SU-DHL-6 (cell line): ENCODE data around the gene ZNF821.
A peak's percentile ranks its signal among the peaks of the same experiment; 100 is the strongest.

Experiments used
- H2AFZ ChIP-seq: fragments of 200-600 bp; sonication (generic); 2 replicates; pipeline ENCODE4 v1.6.1; 2014; ENCODE audit warnings: low read depth, mild to moderate bottlenecking, moderate library complexity, mixed read lengths, antibody characterized with exemption, low read length; ENCODE audit not compliant: severe bottlenecking
- H3F3A ChIP-seq: fragments of 200-600 bp; shearing (Covaris generic); 2 replicates; pipeline ENCODE4 v1.6.0; 2016; ENCODE audit warnings: antibody characterized with exemption, mild to moderate bottlenecking; ENCODE audit not compliant: insufficient read depth
- H3K27ac ChIP-seq: fragments of 200-600 bp; sonication (generic); 2 replicates; pipeline ENCODE4 v1.5.1; 2016; ENCODE audit warnings: low read depth, mild to moderate bottlenecking, low read length, moderate library complexity, mixed read lengths
- H3K27me3 ChIP-seq: fragments of 200-600 bp; sonication (generic), shearing (Covaris generic); 2 replicates; pipeline ENCODE4 v1.6.0; 2014; ENCODE audit warnings: mild to moderate bottlenecking, low read length
- H3K36me3 ChIP-seq: fragments of 200-600 bp; sonication (generic); 2 replicates; pipeline ENCODE4 v1.6.1; 2014; ENCODE audit warnings: mild to moderate bottlenecking, low read length, mixed read lengths
- H3K4me2 ChIP-seq: fragments of 300-600, 200-600 bp; shearing (Covaris generic), sonication (generic); 2 replicates; pipeline ENCODE4 v1.6.0; 2014; ENCODE audit warnings: low read length, low read depth, mild to moderate bottlenecking; ENCODE audit not compliant: poor library complexity, severe bottlenecking
- H3K4me3 ChIP-seq: fragments of 200-600 bp; sonication (generic); 2 replicates; pipeline ENCODE4 v1.5.1; 2014; ENCODE audit warnings: antibody characterized with exemption, low read length, mild to moderate bottlenecking, mixed read lengths; ENCODE audit not compliant: insufficient read depth, poor library complexity, severe bottlenecking
- H3K79me2 ChIP-seq: fragments of 200-600 bp; sonication (generic); 2 replicates; pipeline ENCODE4 v1.6.1; 2014; ENCODE audit warnings: mild to moderate bottlenecking, low read length, moderate library complexity; ENCODE audit not compliant: insufficient read depth
- H3K9ac ChIP-seq: fragments of 200-600 bp; sonication (generic); 2 replicates; pipeline ENCODE4 v1.7.0; 2014; ENCODE audit warnings: mild to moderate bottlenecking, low read length
- H3K9me2 ChIP-seq: fragments of 200-600 bp; sonication (generic); replicated peaks from 2 replicates; pipeline ENCODE4 v1.6.1; 2014; ENCODE audit warnings: low read length; ENCODE audit not compliant: insufficient read depth
- H3K9me3 ChIP-seq: fragments of 200-600 bp; sonication (generic); 2 replicates; pipeline ENCODE4 v1.6.1; 2014; ENCODE audit warnings: low read length, mixed read lengths; ENCODE audit not compliant: insufficient read depth
- H4K20me1 ChIP-seq: fragments of 200-600 bp; sonication (generic); 2 replicates; pipeline ENCODE4 v1.6.1; 2014; ENCODE audit warnings: low read depth, mild to moderate bottlenecking, antibody characterized with exemption, low read length, moderate library complexity, mixed read lengths
- CTCF ChIP-seq: fragments of 200-600 bp; sonication (generic); IDR thresholded peaks from one replicate; pipeline ENCODE4 v1.5.1; 2017; ENCODE audit warnings: antibody characterized with exemption, mild to moderate bottlenecking, low read length, moderate library complexity; ENCODE audit not compliant: insufficient read depth, poor library complexity, severe bottlenecking
- EZH2phosphoT487 ChIP-seq: fragments of 200-600 bp; sonication (generic), shearing (Covaris generic); conservative IDR thresholded peaks from 2 replicates; pipeline ENCODE4 v1.6.1; 2018; ENCODE audit warnings: mild to moderate bottlenecking, antibody characterized with exemption, low read length, moderate library complexity, mixed read lengths

ZNF821 gene

DNA sequence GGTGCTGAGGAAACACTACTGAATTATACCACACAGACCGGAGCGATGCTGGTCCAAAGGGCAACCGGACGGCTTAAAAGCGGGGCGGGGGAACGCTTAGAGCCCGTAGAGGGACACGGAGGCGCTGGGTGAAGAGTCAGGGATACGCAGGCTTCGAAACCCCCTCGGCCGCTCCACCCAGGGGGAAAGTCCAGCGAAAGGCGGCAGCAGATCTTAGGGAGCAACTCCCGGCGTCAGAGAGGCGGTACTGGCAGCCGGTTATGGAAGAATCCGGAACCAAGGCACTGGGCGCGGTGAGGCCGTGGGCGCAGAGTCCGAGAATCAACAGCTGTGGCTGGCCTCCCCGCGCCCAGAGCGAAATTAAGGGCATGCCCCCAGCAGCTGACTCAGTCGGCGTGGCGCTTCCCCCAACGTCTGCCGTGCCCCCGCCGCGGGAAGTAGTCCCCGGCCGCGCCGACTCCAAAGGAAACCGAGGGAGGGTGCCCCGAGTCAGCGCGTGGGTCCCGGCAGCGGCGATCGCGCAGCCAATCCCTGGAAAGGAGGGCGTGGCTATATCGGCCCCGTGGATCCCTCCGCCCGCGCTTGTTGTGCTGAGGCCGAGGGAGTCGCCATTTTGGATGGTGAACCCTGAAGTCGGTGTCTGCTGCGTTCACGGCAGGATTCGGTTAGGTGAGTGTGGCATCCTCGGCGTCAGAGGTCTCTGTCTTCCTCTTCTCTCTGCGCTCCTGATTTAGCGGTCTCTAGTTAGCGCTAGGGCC lies 11.1 kb upstream of the ZNF821 start, which contains the start of gene IST1:
Gene IST1, plus strand, starts transcription at position 611 of the 758 bp plus-strand sequence. CDS start 20,110 bp downstream, outside the sequence.
- Histone ChIP-seq H3K27ac (peak within 1 kb of the TSS; percentile 69), H3K4me3 (peak within 1 kb of the TSS; percentile 68), H3K36me3 (0 out of 2 replicates have a peak, but pooled peaks cover 2% of the 10 kb centered on the region), H3K9ac (peak within 1 kb of the TSS; percentile 91), H3K4me2 (peak within 1 kb of the TSS; percentile 100), H2AFZ (peak within 1 kb of the TSS; percentile 83), H4K20me1 (peaks cover 19% of the 10 kb centered on the region; the same call in 1 of the 2 replicates), H3K9me2 (no peaks in the 10 kb centered on the region), H3K79me2 (peaks cover 48% of the 10 kb centered on the region), H3F3A (peaks cover 26% of the 10 kb centered on the region), H3K9me3 (no peaks in the 10 kb centered on the region), H3K27me3 (no peaks in the 10 kb centered on the region)
- TF ChIP-seq CTCF (no peak), EZH2phosphoT487 (no peak)

DNA sequence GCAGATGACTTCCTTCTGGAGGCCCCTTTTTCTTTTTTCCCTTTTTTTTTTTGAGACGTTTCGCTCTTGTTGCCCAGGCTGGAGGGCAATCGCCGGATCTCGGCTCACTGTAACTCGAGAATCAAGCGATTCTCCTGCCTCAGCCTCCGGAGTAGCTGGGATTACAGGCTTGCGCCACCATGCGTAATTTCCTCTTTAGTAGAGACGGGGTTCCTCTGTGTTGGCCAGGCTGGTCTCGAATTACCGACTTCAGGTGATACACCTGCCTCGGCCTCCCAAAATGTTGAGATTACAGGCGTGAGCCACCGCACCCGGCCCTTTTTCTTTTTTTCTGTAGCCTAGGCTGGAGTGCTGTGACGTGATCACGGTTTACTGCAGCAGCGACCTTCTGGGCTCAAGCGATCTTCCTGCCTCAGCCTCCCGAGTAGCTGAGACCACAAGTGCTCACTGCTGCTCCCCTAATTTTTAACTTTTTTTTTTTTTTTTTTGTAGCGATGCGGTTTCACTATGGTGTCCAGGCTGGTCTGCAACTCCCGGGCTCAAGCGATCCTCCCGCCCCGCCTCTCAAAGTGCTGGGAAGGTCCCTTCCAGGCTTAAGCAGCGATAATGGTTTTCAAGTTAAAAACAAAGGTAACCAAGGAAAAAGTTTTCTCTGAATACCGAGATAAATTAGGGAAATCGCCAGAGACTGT lies 10.4 kb upstream of the ZNF821 start:
- peaks cover 18% of the 10 kb centered on the region; the same call in 1 of the 2 replicates for H4K20me1 ChIP-seq
- H2AFZ ChIP-seq: peak overlapping the region; percentile 83
- peaks cover 40% of the 10 kb centered on the region for H3K79me2 ChIP-seq
- H3K27ac ChIP-seq: peak overlapping the region; percentile 69
- peak overlapping the region; percentile 68 for H3K4me3 ChIP-seq
- peaks cover 22% of the 10 kb centered on the region for H3F3A ChIP-seq
- no peaks in the 10 kb centered on the region for H3K27me3 ChIP-seq
- no peaks in the 10 kb centered on the region for H3K9me2 ChIP-seq
- H3K9ac ChIP-seq: peak overlapping the region; percentile 91
- no peaks in the 10 kb centered on the region for H3K9me3 ChIP-seq
- H3K4me2 ChIP-seq: peak overlapping the region; percentile 75
- TF ChIP-seq EZH2phosphoT487 (no peak), CTCF (no peak)
- 0 out of 2 replicates have a peak, but pooled peaks cover 2% of the 10 kb centered on the region for H3K36me3 ChIP-seq

DNA sequence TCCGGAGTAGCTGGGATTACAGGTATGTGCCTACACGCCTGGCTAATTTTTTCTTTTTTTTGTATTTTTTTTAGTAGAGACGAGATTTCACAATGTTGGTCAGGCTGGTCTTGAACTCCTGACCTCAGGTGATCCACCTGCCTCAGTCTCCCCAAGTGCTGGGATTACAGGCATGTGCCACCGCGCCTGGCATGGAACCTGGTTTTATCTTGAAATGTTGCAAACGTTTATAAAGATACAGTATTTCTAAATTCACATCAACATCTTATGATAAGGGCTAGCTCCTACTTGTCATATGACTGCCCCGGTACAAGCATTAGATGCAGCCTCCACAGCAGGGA lies 9.9 kb upstream of the ZNF821 start:
- Histone ChIP-seq H3K27me3 (no peaks in the 10 kb centered on the region), H3K9ac (peak overlapping the region; percentile 91), H2AFZ (peak overlapping the region; percentile 83), H3K27ac (peak overlapping the region; percentile 69), H3K4me2 (peak overlapping the region; percentile 75), H3K79me2 (peaks cover 35% of the 10 kb centered on the region), H3F3A (peaks cover 17% of the 10 kb centered on the region), H3K9me3 (no peaks in the 10 kb centered on the region), H3K9me2 (no peaks in the 10 kb centered on the region), H4K20me1 (peaks cover 13% of the 10 kb centered on the region; the same call in 1 of the 2 replicates), H3K36me3 (0 out of 2 replicates have a peak, but pooled peaks cover 2% of the 10 kb centered on the region), H3K4me3 (peak overlapping the region; percentile 68)
- TF ChIP-seq CTCF (no peak), EZH2phosphoT487 (no peak)
